ENCODE results near the gene CACNB2.
"Not testable (repeated sequence)": the region's sequence is repeated elsewhere in the genome, so short reads cannot be mapped to it uniquely, and the experiment has no call there.

CACNB2 gene

GRCh38 chr10:18155321-18155720 is 15.1 kb downstream of the CACNB2 start:
- Histone ChIP-seq H3F3A (ENCODE audit: control insufficient read depth, insufficient read depth) (no peaks in the 10 kb centered on the region), H3K9me3 (ENCODE audit: control insufficient read depth, insufficient read depth, low read length) (no peaks in the 10 kb centered on the region), H3K4me2 (ENCODE audit: low read length) (no peak overlapping the region), H3K4me3 (ENCODE audit: low read length) (no peak overlapping the region), H3K9me2 (replicated peaks; ENCODE audit: control insufficient read depth, low read length) (no peaks in the 10 kb centered on the region), H3K27ac (ENCODE audit: low read depth, low read length) (no peak overlapping the region), H4K20me1 (ENCODE audit: control insufficient read depth, insufficient read depth, low read depth, low read length) (no peaks in the 10 kb centered on the region), H3K4me1 (ENCODE audit: control insufficient read depth, low read length) (no peaks in the 10 kb centered on the region), H3K36me3 (ENCODE audit: control insufficient read depth, low read length) (no peaks in the 10 kb centered on the region), H3K27me3 (ENCODE audit: control insufficient read depth, low read length) (no peaks in the 10 kb centered on the region), H3K79me2 (ENCODE audit: control insufficient read depth, low read length) (no peaks in the 10 kb centered on the region)
- TF ChIP-seq CTCF (IDR thresholded peaks at IDR 0.05; ENCODE audit: low read depth, low read length, poor library complexity, severe bottlenecking) (no peak), EZH2phosphoT487 (IDR thresholded peaks at IDR 0.05; ENCODE audit: borderline replicate concordance, low read length) (no peak)

- H3K4me1 ChIP-seq (ENCODE audit: control insufficient read depth, low read length); H3K9me2 ChIP-seq (replicated peaks; ENCODE audit: control insufficient read depth, low read length); H3F3A ChIP-seq (ENCODE audit: control insufficient read depth, insufficient read depth); H3K36me3 ChIP-seq (ENCODE audit: control insufficient read depth, low read length); H3K4me3 ChIP-seq (ENCODE audit: low read length); H4K20me1 ChIP-seq (ENCODE audit: control insufficient read depth, insufficient read depth, low read depth, low read length); H3K27ac ChIP-seq (ENCODE audit: low read depth, low read length); H3K4me2 ChIP-seq (ENCODE audit: low read length); H3K9me3 ChIP-seq (ENCODE audit: control insufficient read depth, insufficient read depth, low read length); H3K27me3 ChIP-seq (ENCODE audit: control insufficient read depth, low read length); H3K79me2 ChIP-seq (ENCODE audit: control insufficient read depth, low read length): not testable (repeated sequence)
Observed at GRCh38 chr10:18156797-18157196, 16.6 kb downstream of the CACNB2 start.

GRCh38 chr10:18157881-18158280 is 17.7 kb downstream of the CACNB2 start:
- H3K79me2 ChIP-seq (ENCODE audit: control insufficient read depth, low read length) = no peaks in the 10 kb centered on the region
- H3K27ac ChIP-seq (ENCODE audit: low read depth, low read length) = no peak overlapping the region
- no peaks in the 10 kb centered on the region for H3K36me3 ChIP-seq (ENCODE audit: control insufficient read depth, low read length)
- H3K4me3 ChIP-seq (ENCODE audit: low read length) = no peak overlapping the region
- no peak for TF ChIP-seq EZH2phosphoT487 (IDR thresholded peaks at IDR 0.05; ENCODE audit: borderline replicate concordance, low read length)
- no peak for TF ChIP-seq CTCF (IDR thresholded peaks at IDR 0.05; ENCODE audit: low read depth, low read length, poor library complexity, severe bottlenecking)
- no peaks in the 10 kb centered on the region for H3K9me2 ChIP-seq (replicated peaks; ENCODE audit: control insufficient read depth, low read length)
- no peak overlapping the region for H3K4me2 ChIP-seq (ENCODE audit: low read length)
- no peaks in the 10 kb centered on the region for H3F3A ChIP-seq (ENCODE audit: control insufficient read depth, insufficient read depth)
- H3K4me1 ChIP-seq (ENCODE audit: control insufficient read depth, low read length) = no peaks in the 10 kb centered on the region
- no peaks in the 10 kb centered on the region for H3K9me3 ChIP-seq (ENCODE audit: control insufficient read depth, insufficient read depth, low read length)
- no peaks in the 10 kb centered on the region for H4K20me1 ChIP-seq (ENCODE audit: control insufficient read depth, insufficient read depth, low read depth, low read length)
- H3K27me3 ChIP-seq (ENCODE audit: control insufficient read depth, low read length) = no peaks in the 10 kb centered on the region

GRCh38 chr10:18158773-18159265 is 18.6 kb downstream of the CACNB2 start:
- Histone ChIP-seq H3F3A (ENCODE audit: control insufficient read depth, insufficient read depth) (no peaks in the 10 kb centered on the region), H3K4me3 (ENCODE audit: low read length) (no peak overlapping the region), H3K27me3 (ENCODE audit: control insufficient read depth, low read length) (no peaks in the 10 kb centered on the region), H3K9me3 (ENCODE audit: control insufficient read depth, insufficient read depth, low read length) (no peaks in the 10 kb centered on the region), H3K79me2 (ENCODE audit: control insufficient read depth, low read length) (no peaks in the 10 kb centered on the region), H3K9me2 (replicated peaks; ENCODE audit: control insufficient read depth, low read length) (no peaks in the 10 kb centered on the region), H3K36me3 (ENCODE audit: control insufficient read depth, low read length) (no peaks in the 10 kb centered on the region), H3K4me1 (ENCODE audit: control insufficient read depth, low read length) (no peaks in the 10 kb centered on the region), H3K4me2 (ENCODE audit: low read length) (no peak overlapping the region), H4K20me1 (ENCODE audit: control insufficient read depth, insufficient read depth, low read depth, low read length) (no peaks in the 10 kb centered on the region), H3K27ac (ENCODE audit: low read depth, low read length) (no peak overlapping the region)
- TF ChIP-seq CTCF (IDR thresholded peaks at IDR 0.05; ENCODE audit: low read depth, low read length, poor library complexity, severe bottlenecking) (no peak), EZH2phosphoT487 (IDR thresholded peaks at IDR 0.05; ENCODE audit: borderline replicate concordance, low read length) (no peak)

Measured in DOHH2 (cell line).